ENCODE data around the gene UTP11.

UTP11 gene

DNA sequence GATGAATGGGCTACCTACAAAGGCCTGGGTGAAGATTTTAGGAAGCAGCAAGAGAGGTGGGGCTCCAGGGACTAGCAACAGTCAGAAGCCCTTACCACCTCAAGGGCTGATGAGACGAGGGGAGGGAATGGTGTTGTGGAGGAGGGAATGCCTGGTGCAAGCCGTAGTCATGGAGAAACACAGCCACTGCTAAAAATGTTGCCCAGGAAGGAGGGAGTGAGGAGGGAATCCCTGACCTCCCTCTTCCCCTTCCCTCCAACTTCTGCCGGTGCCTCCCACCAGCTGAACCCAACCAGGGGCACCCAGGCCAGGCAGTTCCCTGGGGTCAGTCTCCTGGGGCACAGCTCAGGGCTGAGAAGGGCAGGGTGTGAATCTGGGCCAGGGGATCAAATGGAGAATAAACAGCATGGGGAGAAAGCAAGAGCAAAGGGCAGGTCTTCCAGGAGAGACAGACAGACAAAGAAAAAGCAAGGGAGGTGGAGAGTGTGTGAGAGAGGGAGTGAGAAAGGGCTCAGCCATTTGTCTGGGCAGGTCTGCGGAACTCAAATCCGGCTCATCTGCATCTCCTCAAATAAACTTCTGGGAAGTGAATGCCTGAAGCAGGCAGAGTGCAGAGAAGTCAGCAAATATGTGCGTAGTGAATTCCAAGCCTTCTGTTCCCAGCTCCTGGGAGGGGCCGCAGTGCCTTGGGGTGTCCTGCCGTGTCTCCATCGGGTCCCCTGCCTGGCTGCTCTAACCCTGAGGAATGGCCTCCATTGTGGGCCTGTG lies 61.2 kb downstream of the UTP11 start:
- DNase-seq = no peak

DNA sequence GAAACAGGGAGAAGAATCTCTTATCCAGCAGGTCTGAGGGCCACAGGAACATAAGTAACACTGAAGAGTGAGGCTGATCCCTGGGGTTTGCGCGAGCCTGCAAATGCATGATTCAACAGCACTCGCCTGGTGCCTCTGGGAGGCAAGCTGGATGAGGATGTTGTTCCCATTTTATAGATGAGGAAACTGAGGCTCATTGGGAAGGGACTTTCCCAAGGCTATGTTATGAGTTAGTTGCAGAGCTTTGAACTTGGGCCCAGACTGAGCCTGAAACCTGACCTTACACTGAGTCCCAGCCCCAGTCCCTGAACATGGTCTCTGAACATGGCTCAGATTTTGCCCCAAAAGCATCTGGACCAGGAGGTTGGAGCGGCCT lies 61.8 kb downstream of the UTP11 start:
- DNase-seq = no peak
